Uterus (tissue), 2 donors: Measurements from ENCODE around the gene FREM1.

Experiments
- POLR2A ChIP-seq, 2 donors: fragments of 450-650 bp; IDR thresholded peaks; one replicate each; pipeline ENCODE4 v1.6.1; 2016; ENCODE audit warnings: antibody characterized with exemption in 2 of 2, mild to moderate bottlenecking in 1 of 2, moderate library complexity in 1 of 2
- TF ChIP-seq, protein P1 (sequence below), 4 experiments: fragments of 200-600 bp in 2 of 4; fragments of 450-650 bp in 2 of 4; sonication (generic) in 2 of 4; IDR thresholded peaks; one replicate each; pipeline ENCODE4 v1.5.1; 2016 to 2019; ENCODE audit warnings: antibody characterized with exemption in 4 of 4, mild to moderate bottlenecking in 2 of 4, moderate library complexity in 1 of 4

GRCh38 chr9:14941501-14942405, 31.5 kb upstream of the FREM1 start:
- TF ChIP-seq, protein P1, sequence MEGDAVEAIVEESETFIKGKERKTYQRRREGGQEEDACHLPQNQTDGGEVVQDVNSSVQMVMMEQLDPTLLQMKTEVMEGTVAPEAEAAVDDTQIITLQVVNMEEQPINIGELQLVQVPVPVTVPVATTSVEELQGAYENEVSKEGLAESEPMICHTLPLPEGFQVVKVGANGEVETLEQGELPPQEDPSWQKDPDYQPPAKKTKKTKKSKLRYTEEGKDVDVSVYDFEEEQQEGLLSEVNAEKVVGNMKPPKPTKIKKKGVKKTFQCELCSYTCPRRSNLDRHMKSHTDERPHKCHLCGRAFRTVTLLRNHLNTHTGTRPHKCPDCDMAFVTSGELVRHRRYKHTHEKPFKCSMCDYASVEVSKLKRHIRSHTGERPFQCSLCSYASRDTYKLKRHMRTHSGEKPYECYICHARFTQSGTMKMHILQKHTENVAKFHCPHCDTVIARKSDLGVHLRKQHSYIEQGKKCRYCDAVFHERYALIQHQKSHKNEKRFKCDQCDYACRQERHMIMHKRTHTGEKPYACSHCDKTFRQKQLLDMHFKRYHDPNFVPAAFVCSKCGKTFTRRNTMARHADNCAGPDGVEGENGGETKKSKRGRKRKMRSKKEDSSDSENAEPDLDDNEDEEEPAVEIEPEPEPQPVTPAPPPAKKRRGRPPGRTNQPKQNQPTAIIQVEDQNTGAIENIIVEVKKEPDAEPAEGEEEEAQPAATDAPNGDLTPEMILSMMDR (IDR thresholded peaks at IDR 0.05), result no peak
- TF ChIP-seq POLR2A (IDR thresholded peaks at IDR 0.05), result no peak
